ENCODE data around the gene FLNB. TPM values are rescaled to one million over a fixed set of nuclear protein-coding genes. Genes with fewer than 3 reads are reported as not detected.

The FLNB gene
- total and polyA plus RNA-seq, 2 experiments from 2014 or later: 60.6 to 186 TPM

DNA sequence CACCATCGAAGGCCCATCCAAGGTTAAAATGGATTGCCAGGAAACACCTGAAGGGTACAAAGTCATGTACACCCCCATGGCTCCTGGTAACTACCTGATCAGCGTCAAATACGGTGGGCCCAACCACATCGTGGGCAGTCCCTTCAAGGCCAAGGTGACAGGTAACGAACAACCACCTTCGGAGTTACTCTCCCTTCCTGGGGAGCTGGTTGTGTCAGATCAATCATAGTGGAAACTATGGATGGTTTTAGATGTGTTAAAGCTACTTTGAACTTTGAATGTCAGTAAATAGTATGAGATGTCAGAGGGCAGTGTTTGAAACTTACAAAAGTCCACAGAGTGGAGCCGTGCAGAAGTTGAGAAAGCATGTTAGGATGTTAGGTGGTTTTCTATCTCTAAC is 160.3 kb downstream of the FLNB start:
- in situ Hi-C loops (cut with MboI): no loop called here
- H4K20me1 ChIP-seq (ENCODE audit: insufficient read depth): no peaks in the 10 kb centered on the region
- TF ChIP-seq EZH2phosphoT487 (IDR thresholded peaks at IDR 0.05; ENCODE audit: insufficient read depth, low read depth) (no peak), EZH2 (IDR thresholded peaks at IDR 0.05; ENCODE audit: insufficient read depth, poor library complexity, severe bottlenecking) (no peak)
- H2AFZ ChIP-seq: no peak overlapping the region
- no peak overlapping the region for H3K4me2 ChIP-seq (ENCODE audit: unreplicated experiment)
- H3K9me3 ChIP-seq (ENCODE audit: low read depth): no peaks in the 10 kb centered on the region
- WGBS, 2 experiments (ENCODE audit: low coverage in 1 of 2, low lambda C conversion rate in 2 of 2, missing lambda C conversion rate in 2 of 2): 88 to 91% methylated on average over 7 of the region's 7 CpGs
- peaks cover 16% of the 10 kb centered on the region for H3K4me1 ChIP-seq (ENCODE audit: insufficient read depth)
- DNase-seq: no peak
- peaks cover 41% of the 10 kb centered on the region for H3F3A ChIP-seq (ENCODE audit: insufficient read depth)
- no peaks in the 10 kb centered on the region for H3K79me2 ChIP-seq (ENCODE audit: insufficient read depth)
- H3K9me2 ChIP-seq (ENCODE audit: insufficient read depth): no peaks in the 10 kb centered on the region
- H3K36me3 ChIP-seq (ENCODE audit: low read depth): peaks cover 41% of the 10 kb centered on the region
- no peak overlapping the region for H3K4me3 ChIP-seq
- H3K9ac ChIP-seq: peak overlapping the region; percentile 51; the same call in 1 of the 2 replicates
- peak overlapping the region; percentile 68 for H3K27ac ChIP-seq
- H3K27me3 ChIP-seq (replicated peaks; ENCODE audit: insufficient read depth): no peaks in the 10 kb centered on the region

DNA sequence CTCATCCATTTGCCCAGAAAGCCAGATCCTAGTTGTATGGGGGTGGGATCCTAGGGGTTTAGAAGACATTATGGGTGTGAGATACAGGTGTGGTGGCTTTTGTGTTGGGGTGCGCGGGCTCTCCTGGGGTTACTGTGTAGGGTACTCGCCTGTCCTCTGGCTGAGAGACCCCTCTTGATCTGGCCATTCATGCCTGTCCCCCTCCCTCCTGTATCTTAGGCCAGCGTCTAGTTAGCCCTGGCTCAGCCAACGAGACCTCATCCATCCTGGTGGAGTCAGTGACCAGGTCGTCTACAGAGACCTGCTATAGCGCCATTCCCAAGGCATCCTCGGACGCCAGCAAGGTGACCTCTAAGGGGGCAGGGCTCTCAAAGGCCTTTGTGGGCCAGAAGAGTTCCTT is 161.1 kb downstream of the FLNB start:
- Histone ChIP-seq H3K9me3 (ENCODE audit: low read depth) (no peaks in the 10 kb centered on the region), H3K27ac (no peak overlapping the region), H3F3A (ENCODE audit: insufficient read depth) (peaks cover 43% of the 10 kb centered on the region), H3K79me2 (ENCODE audit: insufficient read depth) (no peaks in the 10 kb centered on the region), H3K9me2 (ENCODE audit: insufficient read depth) (no peaks in the 10 kb centered on the region), H3K4me3 (no peak overlapping the region), H3K4me1 (ENCODE audit: insufficient read depth) (peaks cover 16% of the 10 kb centered on the region), H2AFZ (no peak overlapping the region), H3K4me2 (ENCODE audit: unreplicated experiment) (no peak overlapping the region), H3K27me3 (replicated peaks; ENCODE audit: insufficient read depth) (no peaks in the 10 kb centered on the region), H3K9ac (no peak overlapping the region), H3K36me3 (ENCODE audit: low read depth) (peaks cover 34% of the 10 kb centered on the region), H4K20me1 (ENCODE audit: insufficient read depth) (no peaks in the 10 kb centered on the region)
- no peak for DNase-seq
- WGBS, 2 experiments (ENCODE audit: low coverage in 1 of 2, low lambda C conversion rate in 2 of 2, missing lambda C conversion rate in 2 of 2): 80 to 89% methylated on average over 9 of the region's 9 CpGs
- TF ChIP-seq EZH2phosphoT487 (IDR thresholded peaks at IDR 0.05; ENCODE audit: insufficient read depth, low read depth) (no peak), EZH2 (IDR thresholded peaks at IDR 0.05; ENCODE audit: insufficient read depth, poor library complexity, severe bottlenecking) (no peak)
- in situ Hi-C loops (cut with MboI): no loop called here

DNA sequence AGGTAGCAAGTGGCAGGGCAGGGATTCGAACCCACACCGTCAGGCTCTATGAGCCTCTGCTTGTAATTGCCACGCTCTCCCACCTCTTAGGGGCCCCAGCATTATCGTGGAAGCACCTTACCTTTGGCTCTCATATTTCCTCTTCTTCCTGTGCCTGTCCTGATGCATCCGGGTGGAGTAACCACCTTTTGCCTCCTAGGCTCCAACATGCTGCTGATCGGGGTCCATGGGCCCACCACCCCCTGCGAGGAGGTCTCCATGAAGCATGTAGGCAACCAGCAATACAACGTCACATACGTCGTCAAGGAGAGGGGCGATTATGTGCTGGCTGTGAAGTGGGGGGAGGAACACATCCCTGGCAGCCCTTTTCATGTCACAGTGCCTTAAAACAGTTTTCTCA is 162.2 kb downstream of the FLNB start:
- Histone ChIP-seq H3K27me3 (replicated peaks; ENCODE audit: insufficient read depth) (no peaks in the 10 kb centered on the region), H3K27ac (no peak overlapping the region), H4K20me1 (ENCODE audit: insufficient read depth) (no peaks in the 10 kb centered on the region), H2AFZ (no peak overlapping the region), H3K4me2 (ENCODE audit: unreplicated experiment) (no peak overlapping the region), H3F3A (ENCODE audit: insufficient read depth) (peaks cover 53% of the 10 kb centered on the region), H3K9me3 (ENCODE audit: low read depth) (no peaks in the 10 kb centered on the region), H3K79me2 (ENCODE audit: insufficient read depth) (no peaks in the 10 kb centered on the region), H3K4me1 (ENCODE audit: insufficient read depth) (peaks cover 19% of the 10 kb centered on the region), H3K9ac (no peak overlapping the region), H3K4me3 (no peak overlapping the region), H3K9me2 (ENCODE audit: insufficient read depth) (no peaks in the 10 kb centered on the region), H3K36me3 (ENCODE audit: low read depth) (peaks cover 34% of the 10 kb centered on the region)
- in situ Hi-C loops (cut with MboI): no loop called here
- TF ChIP-seq EZH2 (IDR thresholded peaks at IDR 0.05; ENCODE audit: insufficient read depth, poor library complexity, severe bottlenecking) (no peak), EZH2phosphoT487 (IDR thresholded peaks at IDR 0.05; ENCODE audit: insufficient read depth, low read depth) (no peak)
- WGBS, 2 experiments (ENCODE audit: low coverage in 1 of 2, low lambda C conversion rate in 2 of 2, missing lambda C conversion rate in 2 of 2): 87 to 88% methylated on average over 11 of the region's 11 CpGs
- no peak for DNase-seq

DNA sequence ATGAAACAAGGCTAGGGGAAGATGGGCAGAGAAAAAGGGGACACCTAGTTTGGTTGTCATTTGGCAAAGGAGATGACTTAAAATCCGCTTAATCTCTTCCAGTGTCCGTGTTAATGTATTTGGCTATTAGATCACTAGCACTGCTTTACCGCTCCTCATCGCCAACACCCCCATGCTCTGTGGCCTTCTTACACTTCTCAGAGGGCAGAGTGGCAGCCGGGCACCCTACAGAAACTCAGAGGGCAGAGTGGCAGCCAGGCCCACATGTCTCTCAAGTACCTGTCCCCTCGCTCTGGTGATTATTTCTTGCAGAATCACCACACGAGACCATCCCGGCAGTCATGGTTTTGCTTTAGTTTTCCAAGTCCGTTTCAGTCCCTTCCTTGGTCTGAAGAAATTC is 162.9 kb downstream of the FLNB start:
- H3K9me2 ChIP-seq (ENCODE audit: insufficient read depth): no peaks in the 10 kb centered on the region
- WGBS, 2 experiments (ENCODE audit: low coverage in 1 of 2, low lambda C conversion rate in 2 of 2, missing lambda C conversion rate in 2 of 2): 96% methylated on average over 9 of the region's 9 CpGs
- H3K4me1 ChIP-seq (ENCODE audit: insufficient read depth): peaks cover 22% of the 10 kb centered on the region
- H3K27me3 ChIP-seq (replicated peaks; ENCODE audit: insufficient read depth): no peaks in the 10 kb centered on the region
- DNase-seq: no peak
- H3K36me3 ChIP-seq (ENCODE audit: low read depth): peaks cover 34% of the 10 kb centered on the region
- no peak for TF ChIP-seq EZH2 (IDR thresholded peaks at IDR 0.05; ENCODE audit: insufficient read depth, poor library complexity, severe bottlenecking)
- no peak for TF ChIP-seq EZH2phosphoT487 (IDR thresholded peaks at IDR 0.05; ENCODE audit: insufficient read depth, low read depth)
- no peak overlapping the region for H3K9ac ChIP-seq
- H3K27ac ChIP-seq: no peak overlapping the region
- no peaks in the 10 kb centered on the region for H4K20me1 ChIP-seq (ENCODE audit: insufficient read depth)
- H3K4me2 ChIP-seq (ENCODE audit: unreplicated experiment): no peak overlapping the region
- no peaks in the 10 kb centered on the region for H3K9me3 ChIP-seq (ENCODE audit: low read depth)
- in situ Hi-C loops (cut with MboI): no loop called here
- H3K4me3 ChIP-seq: no peak overlapping the region
- peaks cover 55% of the 10 kb centered on the region for H3F3A ChIP-seq (ENCODE audit: insufficient read depth)
- no peak overlapping the region for H2AFZ ChIP-seq
- no peaks in the 10 kb centered on the region for H3K79me2 ChIP-seq (ENCODE audit: insufficient read depth)

Data from GM23248 (cell line).